GM19193 (cell line): ENCODE results near the gene TMEM130.

ENCODE experiments used
- POLR2A ChIP-seq: IDR thresholded peaks from 4 replicates; pipeline ENCODE4 v1.6.1; 2011; ENCODE audit not compliant: insufficient read depth, insufficient read length; ENCODE audit errors: extremely low read depth

The TMEM130 gene

GRCh38 chr7:98833022-98833421 lies 36.8 kb downstream of the TMEM130 start:
- no peak for TF ChIP-seq POLR2A

- TF ChIP-seq POLR2A = no peak
Measured at GRCh38 chr7:98831641-98832221, 38.1 kb downstream of the TMEM130 start.

GRCh38 chr7:98830972-98831548 lies 38.8 kb downstream of the TMEM130 start:
- TF ChIP-seq POLR2A = no peak

GRCh38 chr7:98828368-98828767 lies 41.4 kb downstream of the TMEM130 start:
- TF ChIP-seq POLR2A = no peak

- TF ChIP-seq POLR2A = no peak
Measured at GRCh38 chr7:98827258-98827657, 42.6 kb downstream of the TMEM130 start.

- TF ChIP-seq POLR2A = no peak
Measured at GRCh38 chr7:98826811-98827231, 43.0 kb downstream of the TMEM130 start.

- no peak for TF ChIP-seq POLR2A
Measured at GRCh38 chr7:98826387-98826786, 43.4 kb downstream of the TMEM130 start.

GRCh38 chr7:98823226-98823625 lies 46.6 kb downstream of the TMEM130 start:
- no peak for TF ChIP-seq POLR2A

- TF ChIP-seq POLR2A = no peak
Measured at GRCh38 chr7:98821348-98821747, 48.5 kb downstream of the TMEM130 start.

- TF ChIP-seq POLR2A = no peak
Measured at GRCh38 chr7:98816967-98817710, 52.7 kb downstream of the TMEM130 start.

GRCh38 chr7:98816241-98816640 lies 53.6 kb downstream of the TMEM130 start:
- no peak for TF ChIP-seq POLR2A

GRCh38 chr7:98815313-98815712 lies 54.5 kb downstream of the TMEM130 start:
- no peak for TF ChIP-seq POLR2A

- TF ChIP-seq POLR2A = no peak
Measured at GRCh38 chr7:98811299-98811698, 58.5 kb downstream of the TMEM130 start.

- TF ChIP-seq POLR2A = no peak
Measured at GRCh38 chr7:98810153-98810802, 59.5 kb downstream of the TMEM130 start.

- TF ChIP-seq POLR2A = no peak
Measured at GRCh38 chr7:98808751-98809460, 60.9 kb downstream of the TMEM130 start.

- no peak for TF ChIP-seq POLR2A
Measured at GRCh38 chr7:98807068-98808048, 62.5 kb downstream of the TMEM130 start.
